ENCODE data around the gene HLCS.

The HLCS gene

GRCh38 chr21:36769051-36769839 lies 197.2 kb downstream of the HLCS start:
- Histone ChIP-seq H3K4me1 (ENCODE audit: control insufficient read depth, insufficient read depth, low read length, unreplicated experiment) (peaks cover 6% of the 10 kb centered on the region), H3K27me3 (ENCODE audit: insufficient read depth, low read length) (no peaks in the 10 kb centered on the region), H3K27ac (ENCODE audit: low read depth, low read length) (no peak overlapping the region), H3K4me3 (ENCODE audit: low read depth, low read length) (no peak overlapping the region), H3K79me2 (ENCODE audit: control insufficient read depth, insufficient read depth, low read length, unreplicated experiment) (no peaks in the 10 kb centered on the region), H3K36me3 (ENCODE audit: insufficient read depth, low read length) (no peaks in the 10 kb centered on the region), H2AFZ (ENCODE audit: low read length, unreplicated experiment) (no peak overlapping the region)

GRCh38 chr21:36768496-36768895 lies 198.0 kb downstream of the HLCS start:
- no peak overlapping the region for H3K4me3 ChIP-seq (ENCODE audit: low read depth, low read length)
- H3K27me3 ChIP-seq (ENCODE audit: insufficient read depth, low read length) = no peaks in the 10 kb centered on the region
- H3K79me2 ChIP-seq (ENCODE audit: control insufficient read depth, insufficient read depth, low read length, unreplicated experiment) = no peaks in the 10 kb centered on the region
- H2AFZ ChIP-seq (ENCODE audit: low read length, unreplicated experiment) = no peak overlapping the region
- H3K4me1 ChIP-seq (ENCODE audit: control insufficient read depth, insufficient read depth, low read length, unreplicated experiment) = peaks cover 5% of the 10 kb centered on the region
- H3K36me3 ChIP-seq (ENCODE audit: insufficient read depth, low read length) = no peaks in the 10 kb centered on the region
- H3K27ac ChIP-seq (ENCODE audit: low read depth, low read length) = no peak overlapping the region

- Histone ChIP-seq H3K79me2 (ENCODE audit: control insufficient read depth, insufficient read depth, low read length, unreplicated experiment) (no peaks in the 10 kb centered on the region), H3K4me1 (ENCODE audit: control insufficient read depth, insufficient read depth, low read length, unreplicated experiment) (no peaks in the 10 kb centered on the region), H3K36me3 (ENCODE audit: insufficient read depth, low read length) (no peaks in the 10 kb centered on the region), H3K4me3 (ENCODE audit: low read depth, low read length) (no peak overlapping the region), H3K27ac (ENCODE audit: low read depth, low read length) (no peak overlapping the region), H3K27me3 (ENCODE audit: insufficient read depth, low read length) (no peaks in the 10 kb centered on the region), H2AFZ (ENCODE audit: low read length, unreplicated experiment) (no peak overlapping the region)
These were observed 199.4 kb downstream of the HLCS start for GRCh38 chr21:36767096-36767495.

GRCh38 chr21:36766511-36766910 lies 200.0 kb downstream of the HLCS start:
- Histone ChIP-seq H3K27ac (ENCODE audit: low read depth, low read length) (no peak overlapping the region), H2AFZ (ENCODE audit: low read length, unreplicated experiment) (no peak overlapping the region), H3K79me2 (ENCODE audit: control insufficient read depth, insufficient read depth, low read length, unreplicated experiment) (no peaks in the 10 kb centered on the region), H3K36me3 (ENCODE audit: insufficient read depth, low read length) (no peaks in the 10 kb centered on the region), H3K4me3 (ENCODE audit: low read depth, low read length) (no peak overlapping the region), H3K27me3 (ENCODE audit: insufficient read depth, low read length) (no peaks in the 10 kb centered on the region), H3K4me1 (ENCODE audit: control insufficient read depth, insufficient read depth, low read length, unreplicated experiment) (no peaks in the 10 kb centered on the region)

GRCh38 chr21:36765229-36765628 lies 201.2 kb downstream of the HLCS start:
- Histone ChIP-seq H3K4me3 (ENCODE audit: low read depth, low read length) (no peak overlapping the region), H3K27me3 (ENCODE audit: insufficient read depth, low read length) (no peaks in the 10 kb centered on the region), H2AFZ (ENCODE audit: low read length, unreplicated experiment) (no peak overlapping the region), H3K36me3 (ENCODE audit: insufficient read depth, low read length) (no peaks in the 10 kb centered on the region), H3K27ac (ENCODE audit: low read depth, low read length) (no peak overlapping the region), H3K4me1 (ENCODE audit: control insufficient read depth, insufficient read depth, low read length, unreplicated experiment) (no peaks in the 10 kb centered on the region), H3K79me2 (ENCODE audit: control insufficient read depth, insufficient read depth, low read length, unreplicated experiment) (no peaks in the 10 kb centered on the region)

GRCh38 chr21:36763305-36763704 lies 203.2 kb downstream of the HLCS start:
- Histone ChIP-seq H3K79me2 (ENCODE audit: control insufficient read depth, insufficient read depth, low read length, unreplicated experiment) (no peaks in the 10 kb centered on the region), H2AFZ (ENCODE audit: low read length, unreplicated experiment) (no peak overlapping the region), H3K27ac (ENCODE audit: low read depth, low read length) (no peak overlapping the region), H3K4me1 (ENCODE audit: control insufficient read depth, insufficient read depth, low read length, unreplicated experiment) (no peaks in the 10 kb centered on the region), H3K4me3 (ENCODE audit: low read depth, low read length) (no peak overlapping the region), H3K27me3 (ENCODE audit: insufficient read depth, low read length) (no peaks in the 10 kb centered on the region), H3K36me3 (ENCODE audit: insufficient read depth, low read length) (no peaks in the 10 kb centered on the region)

GRCh38 chr21:36762642-36763041 lies 203.8 kb downstream of the HLCS start:
- Histone ChIP-seq H3K27ac (ENCODE audit: low read depth, low read length) (no peak overlapping the region), H3K27me3 (ENCODE audit: insufficient read depth, low read length) (no peaks in the 10 kb centered on the region), H3K4me3 (ENCODE audit: low read depth, low read length) (no peak overlapping the region), H3K4me1 (ENCODE audit: control insufficient read depth, insufficient read depth, low read length, unreplicated experiment) (no peaks in the 10 kb centered on the region), H3K36me3 (ENCODE audit: insufficient read depth, low read length) (no peaks in the 10 kb centered on the region), H3K79me2 (ENCODE audit: control insufficient read depth, insufficient read depth, low read length, unreplicated experiment) (no peaks in the 10 kb centered on the region), H2AFZ (ENCODE audit: low read length, unreplicated experiment) (no peak overlapping the region)

GRCh38 chr21:36761685-36762084 lies 204.8 kb downstream of the HLCS start:
- Histone ChIP-seq H3K27ac (ENCODE audit: low read depth, low read length) (no peak overlapping the region), H3K27me3 (ENCODE audit: insufficient read depth, low read length) (no peaks in the 10 kb centered on the region), H3K4me1 (ENCODE audit: control insufficient read depth, insufficient read depth, low read length, unreplicated experiment) (no peaks in the 10 kb centered on the region), H3K36me3 (ENCODE audit: insufficient read depth, low read length) (no peaks in the 10 kb centered on the region), H3K4me3 (ENCODE audit: low read depth, low read length) (no peak overlapping the region), H3K79me2 (ENCODE audit: control insufficient read depth, insufficient read depth, low read length, unreplicated experiment) (no peaks in the 10 kb centered on the region), H2AFZ (ENCODE audit: low read length, unreplicated experiment) (no peak overlapping the region)

GRCh38 chr21:36759348-36760083 lies 207.0 kb downstream of the HLCS start:
- Histone ChIP-seq H3K79me2 (ENCODE audit: control insufficient read depth, insufficient read depth, low read length, unreplicated experiment) (no peaks in the 10 kb centered on the region), H3K36me3 (ENCODE audit: insufficient read depth, low read length) (no peaks in the 10 kb centered on the region), H2AFZ (ENCODE audit: low read length, unreplicated experiment) (no peak overlapping the region), H3K4me3 (ENCODE audit: low read depth, low read length) (no peak overlapping the region), H3K27me3 (ENCODE audit: insufficient read depth, low read length) (no peaks in the 10 kb centered on the region), H3K27ac (ENCODE audit: low read depth, low read length) (no peak overlapping the region), H3K4me1 (ENCODE audit: control insufficient read depth, insufficient read depth, low read length, unreplicated experiment) (no peaks in the 10 kb centered on the region)

GRCh38 chr21:36757196-36757595 lies 209.3 kb downstream of the HLCS start:
- Histone ChIP-seq H3K4me1 (ENCODE audit: control insufficient read depth, insufficient read depth, low read length, unreplicated experiment) (peaks cover 15% of the 10 kb centered on the region), H3K36me3 (ENCODE audit: insufficient read depth, low read length) (no peaks in the 10 kb centered on the region), H2AFZ (ENCODE audit: low read length, unreplicated experiment) (no peak overlapping the region), H3K79me2 (ENCODE audit: control insufficient read depth, insufficient read depth, low read length, unreplicated experiment) (no peaks in the 10 kb centered on the region), H3K4me3 (ENCODE audit: low read depth, low read length) (no peak overlapping the region), H3K27ac (ENCODE audit: low read depth, low read length) (no peak overlapping the region), H3K27me3 (ENCODE audit: insufficient read depth, low read length) (no peaks in the 10 kb centered on the region)

GRCh38 chr21:36756527-36756926 lies 209.9 kb downstream of the HLCS start:
- H3K4me1 ChIP-seq (ENCODE audit: control insufficient read depth, insufficient read depth, low read length, unreplicated experiment) = peaks cover 15% of the 10 kb centered on the region
- H2AFZ ChIP-seq (ENCODE audit: low read length, unreplicated experiment) = no peak overlapping the region
- H3K27me3 ChIP-seq (ENCODE audit: insufficient read depth, low read length) = no peaks in the 10 kb centered on the region
- no peak overlapping the region for H3K27ac ChIP-seq (ENCODE audit: low read depth, low read length)
- no peaks in the 10 kb centered on the region for H3K79me2 ChIP-seq (ENCODE audit: control insufficient read depth, insufficient read depth, low read length, unreplicated experiment)
- no peaks in the 10 kb centered on the region for H3K36me3 ChIP-seq (ENCODE audit: insufficient read depth, low read length)
- H3K4me3 ChIP-seq (ENCODE audit: low read depth, low read length) = no peak overlapping the region
